Measurements from ENCODE around the gene DPH5. TPM values are rescaled to one million over a fixed set of nuclear protein-coding genes. Genes with fewer than 3 reads are reported as not detected.

Gene DPH5
- total RNA-seq, 2 donors from 2014 or later: 11.5 to 26.7 TPM

DNA sequence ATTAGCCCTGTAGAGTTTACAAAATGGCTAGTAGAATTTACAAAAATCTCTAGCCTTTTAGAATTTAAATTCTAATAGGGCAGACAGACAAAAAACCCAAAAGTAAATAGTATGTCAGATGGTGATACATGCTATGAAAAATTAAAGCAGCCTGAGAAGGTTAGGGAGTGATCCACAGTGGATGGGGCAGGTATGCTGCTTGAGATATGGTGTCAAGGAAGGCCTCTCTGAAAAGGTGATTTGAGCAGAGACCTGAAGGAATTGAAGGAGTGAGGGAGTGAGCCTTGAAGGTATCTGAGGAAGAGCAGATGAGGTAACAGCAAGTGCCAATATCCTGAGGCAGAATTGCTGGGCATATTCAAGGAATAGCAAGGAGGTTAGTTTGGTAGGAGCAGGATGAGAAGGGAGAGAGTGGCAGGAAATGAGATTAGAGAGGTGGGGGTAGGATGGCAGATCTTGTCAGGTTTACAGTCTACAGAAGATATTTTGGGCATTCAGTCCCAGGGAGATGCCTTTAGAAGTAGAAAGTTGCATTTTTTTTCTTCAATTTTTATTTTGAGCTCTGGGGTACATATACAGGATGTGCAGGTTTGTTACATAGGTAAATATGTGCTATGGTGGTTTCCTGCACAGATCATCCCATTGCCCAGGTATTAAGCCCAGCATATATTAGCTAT is 40.8 kb upstream of the DPH5 start:
- TF ChIP-seq CTCF (IDR thresholded peaks at IDR 0.05): no peak
- H3K27ac ChIP-seq: no peak overlapping the region
- H3K4me1 ChIP-seq (ENCODE audit: control insufficient read depth in 1 of 2, low read depth in 2 of 2): no peaks in the 10 kb centered on the region
- no peak overlapping the region for H3K4me3 ChIP-seq
- H3K9me3 ChIP-seq: no peaks in the 10 kb centered on the region
- DNase-seq (ENCODE audit: low spot score) (no peak), ATAC-seq (ENCODE audit: insufficient number of reproducible peaks, low FRiP score, low read depth) (no peak)
- no peaks in the 10 kb centered on the region for H3K36me3 ChIP-seq
- no peaks in the 10 kb centered on the region for H3K27me3 ChIP-seq (replicated peaks; ENCODE audit: insufficient read depth)

GRCh38 chr1:101065575-101065974 is 40.0 kb upstream of the DPH5 start:
- TF ChIP-seq CTCF (IDR thresholded peaks at IDR 0.05): no peak

GRCh38 chr1:101064697-101065096 is 39.1 kb upstream of the DPH5 start:
- no peaks in the 10 kb centered on the region for H3K27me3 ChIP-seq (replicated peaks; ENCODE audit: insufficient read depth)
- no peak overlapping the region for H3K4me3 ChIP-seq
- TF ChIP-seq CTCF (IDR thresholded peaks at IDR 0.05): no peak
- H3K27ac ChIP-seq: no peak overlapping the region
- H3K4me1 ChIP-seq (ENCODE audit: control insufficient read depth in 1 of 2, low read depth in 2 of 2): no peaks in the 10 kb centered on the region
- H3K9me3 ChIP-seq: no peaks in the 10 kb centered on the region
- ATAC-seq (ENCODE audit: insufficient number of reproducible peaks, low FRiP score, low read depth) (no peak), DNase-seq (ENCODE audit: low spot score) (no peak)
- no peaks in the 10 kb centered on the region for H3K36me3 ChIP-seq

More at GRCh38 chr1:101065575-101065974, 40.0 kb upstream of the DPH5 start:
- H3K9me3 ChIP-seq: no peaks in the 10 kb centered on the region
- no peaks in the 10 kb centered on the region for H3K36me3 ChIP-seq
- H3K4me3 ChIP-seq: no peak overlapping the region
- no peak overlapping the region for H3K27ac ChIP-seq
- H3K27me3 ChIP-seq (replicated peaks; ENCODE audit: insufficient read depth): no peaks in the 10 kb centered on the region
- ATAC-seq (ENCODE audit: insufficient number of reproducible peaks, low FRiP score, low read depth) (no peak), DNase-seq (ENCODE audit: low spot score) (no peak)
- H3K4me1 ChIP-seq (ENCODE audit: control insufficient read depth in 1 of 2, low read depth in 2 of 2): no peaks in the 10 kb centered on the region

DNA sequence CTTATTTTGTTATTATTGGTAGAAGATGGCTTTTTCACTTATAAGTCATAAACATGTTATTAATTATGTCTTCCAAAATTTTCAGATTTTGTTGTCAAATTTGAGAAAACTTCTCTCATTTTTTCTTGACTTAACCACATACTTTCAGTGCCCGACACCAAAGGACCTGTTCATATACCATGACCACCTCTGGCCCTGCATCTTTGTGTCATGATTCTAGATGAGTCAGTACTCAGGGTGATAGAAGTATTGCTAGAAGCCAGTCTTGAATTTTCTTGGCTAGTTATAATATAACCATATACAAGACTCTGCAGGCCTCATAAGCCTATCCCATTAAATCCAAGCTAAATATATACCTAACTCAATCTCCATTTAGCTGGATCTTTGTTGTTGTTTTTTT is 35.4 kb upstream of the DPH5 start:
- H3K9me3 ChIP-seq: no peaks in the 10 kb centered on the region
- no peak overlapping the region for H3K4me3 ChIP-seq
- no peaks in the 10 kb centered on the region for H3K27me3 ChIP-seq (replicated peaks; ENCODE audit: insufficient read depth)
- no peaks in the 10 kb centered on the region for H3K4me1 ChIP-seq (ENCODE audit: control insufficient read depth in 1 of 2, low read depth in 2 of 2)
- no peak for TF ChIP-seq CTCF (IDR thresholded peaks at IDR 0.05)
- no peak for DNase-seq (ENCODE audit: low spot score)
- H3K27ac ChIP-seq: no peak overlapping the region
- ATAC-seq (ENCODE audit: insufficient number of reproducible peaks, low FRiP score, low read depth): no peak
- H3K36me3 ChIP-seq: no peaks in the 10 kb centered on the region

- H3K27me3 ChIP-seq (replicated peaks; ENCODE audit: insufficient read depth): no peaks in the 10 kb centered on the region
- ATAC-seq (ENCODE audit: insufficient number of reproducible peaks, low FRiP score, low read depth): no peak
- no peak for TF ChIP-seq CTCF (IDR thresholded peaks at IDR 0.05)
These were observed 34.5 kb upstream of the DPH5 start for GRCh38 chr1:101059945-101060542.

More at GRCh38 chr1:101059945-101060542, 34.5 kb upstream of the DPH5 start:
- Histone ChIP-seq H3K9me3 (no peaks in the 10 kb centered on the region), H3K27ac (no peak overlapping the region), H3K4me3 (no peak overlapping the region), H3K4me1 (ENCODE audit: control insufficient read depth in 1 of 2, low read depth in 2 of 2) (no peaks in the 10 kb centered on the region), H3K36me3 (no peaks in the 10 kb centered on the region)
- no peak for DNase-seq (ENCODE audit: low spot score)

Measured in thoracic aorta (tissue), 2 donors.